Measurements from ENCODE around the gene DDX19B. TPM values are rescaled to one million over a fixed set of nuclear protein-coding genes. Genes with fewer than 3 reads are reported as not detected.
"Not testable (repeated sequence)": the region's sequence is repeated elsewhere in the genome, so short reads cannot be mapped to it uniquely, and the experiment has no call there.

DDX19B gene
- 18.7 TPM for total RNA-seq

- DNase-seq, result peak; percentile 44
These were observed at the start of gene DDX19B for GRCh38 chr16:70298988-70299938. Gene DDX19B, plus strand, starts transcription at chr16:70299186. Its CDS starts 112 bp downstream, at chr16:70299298.

- DNase-seq, result not testable (repeated sequence)
These were observed 49.3 kb upstream of the DDX19B start for GRCh38 chr16:70249697-70250096.

- DNase-seq, result no peak
These were observed 48.0 kb upstream of the DDX19B start for GRCh38 chr16:70250748-70251628.

GRCh38 chr16:70251629-70252354 lies 47.2 kb upstream of the DDX19B start, which contains the start of gene EXOSC6:
Gene EXOSC6, minus strand, starts transcription at chr16:70251940. Its CDS starts 40 bp downstream, at chr16:70251900.
- DNase-seq, result peak; percentile 84

- DNase-seq, result no peak
These were observed 46.5 kb upstream of the DDX19B start for GRCh38 chr16:70252355-70252988.

GRCh38 chr16:70253291-70254106 lies 45.5 kb upstream of the DDX19B start:
- DNase-seq, result no peak

GRCh38 chr16:70254180-70254964 lies 44.6 kb upstream of the DDX19B start:
- DNase-seq, result no peak

- no peak for DNase-seq
These were observed 44.1 kb upstream of the DDX19B start for GRCh38 chr16:70254965-70255286.

- no peak for DNase-seq
These were observed 43.4 kb upstream of the DDX19B start for GRCh38 chr16:70255574-70255973.

- no peak for DNase-seq
These were observed 41.6 kb upstream of the DDX19B start for GRCh38 chr16:70257391-70257790.

GRCh38 chr16:70258065-70258464 lies 40.9 kb upstream of the DDX19B start:
- no peak for DNase-seq

- DNase-seq, result no peak
These were observed 40.0 kb upstream of the DDX19B start for GRCh38 chr16:70258946-70259345.

- DNase-seq, result not testable (repeated sequence)
These were observed 39.1 kb upstream of the DDX19B start for GRCh38 chr16:70259903-70260302.

GRCh38 chr16:70267516-70267915 lies 31.5 kb upstream of the DDX19B start:
- DNase-seq, result no peak

GRCh38 chr16:70267922-70268321 lies 31.1 kb upstream of the DDX19B start:
- not testable (repeated sequence) for DNase-seq

- DNase-seq, result no peak
These were observed 29.5 kb upstream of the DDX19B start for GRCh38 chr16:70269471-70269870.

- no peak for DNase-seq
These were observed 28.8 kb upstream of the DDX19B start for GRCh38 chr16:70270176-70270575.

GRCh38 chr16:70271696-70272095 lies 27.3 kb upstream of the DDX19B start:
- no peak for DNase-seq

GRCh38 chr16:70276392-70276791 lies 22.6 kb upstream of the DDX19B start:
- DNase-seq, result no peak
